ENCODE results near the gene ABCF2. TPM values are rescaled to one million over a fixed set of nuclear protein-coding genes. Genes with fewer than 3 reads are reported as not detected.

ABCF2 gene
- total RNA-seq, 2 donors from 2014 or later: 43.3 to 48.9 TPM

GRCh38 chr7:151179946-151180345, 47.1 kb downstream of the ABCF2 start:
- TF ChIP-seq CTCF (conservative IDR thresholded peaks at IDR 0.05): no peak
- Mint-ChIP-seq H3K9me3 (peaks cover under 1% of the 10 kb centered on the region), H3K4me3 (no peak overlapping the region), H3K36me3 (ENCODE audit: low read depth) (no peaks in the 10 kb centered on the region), H3K4me1 (peaks cover 2% of the 10 kb centered on the region), H3K27ac (no peak overlapping the region), H3K27me3 (ENCODE audit: insufficient read depth) (peaks cover 59% of the 10 kb centered on the region)
- Histone ChIP-seq H3K27ac (ENCODE audit: low read depth, low read length) (no peak overlapping the region), H3K9me3 (ENCODE audit: control insufficient read depth, low read length) (no peaks in the 10 kb centered on the region), H3K9ac (ENCODE audit: extremely low read depth, low read length, poor library complexity, severe bottlenecking) (no peak overlapping the region), H3K27me3 (ENCODE audit: control insufficient read depth, insufficient read depth, low read length, poor library complexity, severe bottlenecking) (peaks cover 10% of the 10 kb centered on the region), H3K4me3 (ENCODE audit: low read length) (no peak overlapping the region), H3K4me1 (ENCODE audit: control insufficient read depth, insufficient read depth, low read length) (no peaks in the 10 kb centered on the region), H3K36me3 (ENCODE audit: control insufficient read depth, insufficient read depth, low read length) (no peaks in the 10 kb centered on the region)
- peak; percentile 20 for DNase-seq
- WGBS, 2 experiments (ENCODE audit: insufficient coverage in 1 of 2, insufficient read length in 1 of 2): 95% methylated on average over 4 of the region's 4 CpGs; no CpG with 5 or more reads in 1 of the 2 experiments

GRCh38 chr7:151179287-151179860, 47.6 kb downstream of the ABCF2 start:
- H3K4me3 Mint-ChIP-seq: no peak overlapping the region

GRCh38 chr7:151178831-151179230, 48.2 kb downstream of the ABCF2 start:
- Mint-ChIP-seq H3K9me3 (peaks cover 8% of the 10 kb centered on the region), H3K36me3 (ENCODE audit: low read depth) (peaks cover 2% of the 10 kb centered on the region), H3K4me3 (no peak overlapping the region), H3K27me3 (ENCODE audit: insufficient read depth) (peaks cover 65% of the 10 kb centered on the region), H3K4me1 (peaks cover 2% of the 10 kb centered on the region), H3K27ac (no peak overlapping the region)
- DNase-seq: peak; percentile 40
- no peak overlapping the region for H3K4me3 ChIP-seq (ENCODE audit: low read length)
- no peaks in the 10 kb centered on the region for H3K4me1 ChIP-seq (ENCODE audit: control insufficient read depth, insufficient read depth, low read length)
- H3K36me3 ChIP-seq (ENCODE audit: control insufficient read depth, insufficient read depth, low read length): no peaks in the 10 kb centered on the region
- no peaks in the 10 kb centered on the region for H3K9me3 ChIP-seq (ENCODE audit: control insufficient read depth, low read length)
- 80 to 85% methylated on average over 1 to 2 of the region's 2 CpGs for WGBS, 2 experiments (ENCODE audit: insufficient coverage in 1 of 2, insufficient read length in 1 of 2)
- no peak for TF ChIP-seq CTCF (conservative IDR thresholded peaks at IDR 0.05)
- H3K27ac ChIP-seq (ENCODE audit: low read depth, low read length): no peak overlapping the region
- no peak overlapping the region for H3K9ac ChIP-seq (ENCODE audit: extremely low read depth, low read length, poor library complexity, severe bottlenecking)
- H3K27me3 ChIP-seq (ENCODE audit: control insufficient read depth, insufficient read depth, low read length, poor library complexity, severe bottlenecking): peaks cover 10% of the 10 kb centered on the region

More at GRCh38 chr7:151179287-151179860, 47.6 kb downstream of the ABCF2 start:
- Histone ChIP-seq H3K4me1 (ENCODE audit: control insufficient read depth, insufficient read depth, low read length) (no peaks in the 10 kb centered on the region), H3K9me3 (ENCODE audit: control insufficient read depth, low read length) (no peaks in the 10 kb centered on the region), H3K9ac (ENCODE audit: extremely low read depth, low read length, poor library complexity, severe bottlenecking) (no peak overlapping the region), H3K4me3 (ENCODE audit: low read length) (no peak overlapping the region), H3K36me3 (ENCODE audit: control insufficient read depth, insufficient read depth, low read length) (no peaks in the 10 kb centered on the region), H3K27me3 (ENCODE audit: control insufficient read depth, insufficient read depth, low read length, poor library complexity, severe bottlenecking) (peaks cover 10% of the 10 kb centered on the region), H3K27ac (ENCODE audit: low read depth, low read length) (no peak overlapping the region)
- Mint-ChIP-seq H3K27me3 (ENCODE audit: insufficient read depth) (peaks cover 64% of the 10 kb centered on the region), H3K27ac (no peak overlapping the region), H3K9me3 (peaks cover 5% of the 10 kb centered on the region), H3K36me3 (ENCODE audit: low read depth) (peaks cover 2% of the 10 kb centered on the region), H3K4me1 (peaks cover 2% of the 10 kb centered on the region)
- no peak for TF ChIP-seq CTCF (conservative IDR thresholded peaks at IDR 0.05)
- peak; percentile 21 for DNase-seq
- 86 to 91% methylated on average over 3 to 8 of the region's 8 CpGs for WGBS, 2 experiments (ENCODE audit: insufficient coverage in 1 of 2, insufficient read length in 1 of 2)

Data from endodermal cell (in vitro differentiated cells).